K562 (cell line): ENCODE data around the gene SRSF9. TPM values are rescaled to one million over a fixed set of nuclear protein-coding genes. Genes with fewer than 3 reads are reported as not detected.

Source experiments
- ERF ChIP-seq: fragments of 450-650 bp; formaldehyde crosslinking; IDR thresholded peaks from 2 replicates; pipeline ENCODE4 v1.4.0; 2020; ENCODE audit warnings: mild to moderate bottlenecking, mixed read lengths
- ETV5 ChIP-seq: sonication (generic); formaldehyde crosslinking; IDR thresholded peaks from 2 replicates; pipeline ENCODE4 v1.4.0; 2020; ENCODE audit warnings: low read depth, mild to moderate bottlenecking, missing genetic modification reagents
- GABPA ChIP-seq: fragments of 200-800 bp; sonication (Bioruptor generic); conservative IDR thresholded peaks from 2 replicates; pipeline ENCODE4 v1.6.1; 2016; ENCODE audit warnings: low read depth, missing genetic modification characterization, missing compliant biosample characterization
- IRF2 ChIP-seq: sonication (generic); formaldehyde crosslinking; IDR thresholded peaks from 2 replicates; pipeline ENCODE4 v1.8.1; 2022; ENCODE audit warnings: mild to moderate bottlenecking, missing genetic modification reagents
- MEF2A ChIP-seq: IDR thresholded peaks from 2 replicates; pipeline ENCODE4 v1.6.1; 2011; ENCODE audit warnings: low read depth, mild to moderate bottlenecking, low read length, moderate library complexity; ENCODE audit not compliant: control insufficient read depth
- MYBL2 ChIP-seq, 2 experiments: fragments of 450-650 bp in 1 of 2; sonication (generic) in 1 of 2; formaldehyde crosslinking in 1 of 2; IDR thresholded peaks; 2 replicates each; pipeline versions ENCODE4 v1.6.1 to v1.8.1; 2017 to 2022; ENCODE audit warnings: borderline replicate concordance in 1 of 2, inconsistent platforms in 1 of 2, low read depth in 1 of 2, mild to moderate bottlenecking in 1 of 2, missing genetic modification reagents in 1 of 2, moderate library complexity in 1 of 2
- NR2F6 ChIP-seq: fragments of 450-650 bp; formaldehyde crosslinking; IDR thresholded peaks from 2 replicates; pipeline ENCODE4 v1.4.0; 2020; ENCODE audit warnings: mild to moderate bottlenecking
- POLR2A ChIP-seq: fragments of 450-650 bp; conservative IDR thresholded peaks from 2 replicates; pipeline ENCODE4 v1.6.1; 2016
- RBM39 ChIP-seq: fragments of 200-400 bp; formaldehyde crosslinking; optimal IDR thresholded peaks from 2 replicates; pipeline ENCODE3; 2018; ENCODE audit warnings: low read depth, low read length
- SMC3 ChIP-seq: conservative IDR thresholded peaks from 2 replicates; pipeline ENCODE4 v1.6.1; 2011; ENCODE audit warnings: low read depth, low read length, improper control_type of control experiment; ENCODE audit not compliant: insufficient read depth
- SP1 ChIP-seq: sonication (generic); formaldehyde crosslinking; IDR thresholded peaks from 2 replicates; pipeline ENCODE4 v1.8.1; 2022; ENCODE audit warnings: mild to moderate bottlenecking, missing genetic modification reagents
- ZFP1 ChIP-seq: fragments of 450-650 bp; formaldehyde crosslinking; IDR thresholded peaks from 2 replicates; pipeline ENCODE4 v1.4.0; 2020; ENCODE audit warnings: mild to moderate bottlenecking, mixed read lengths
- ZNF224 ChIP-seq: sonication (generic); formaldehyde crosslinking; IDR thresholded peaks from 2 replicates; pipeline ENCODE4 v1.8.0; 2022; ENCODE audit warnings: mild to moderate bottlenecking, missing genetic modification reagents
- ZNF253 ChIP-seq: fragments of 250-450 bp; sonication (Bioruptor Pico); conservative IDR thresholded peaks from 2 replicates; pipeline ENCODE4 v1.6.1; 2021; ENCODE audit warnings: mild to moderate bottlenecking
- polyA plus RNA-seq, 8 experiments: library from polyadenylated mRNA; depleted of rRNA in 4 of 8; stranded (reverse) in 5 of 8; unstranded in 3 of 8; fragments of >200 nt; fragmentation: Nextera tagmentation in 2 of 8; fragmentation: Illumina TruSeq in 1 of 8; extraction: Ambion mirVana in 2 of 8; extraction: Trizol in 1 of 8; gene quantifications; 2 replicates each; pipeline versions ENCODE4 v1.2.1 to v1.2.3, GENCODE V29; 2011 to 2014; ENCODE audit warnings: inconsistent platforms in 1 of 8, missing spikeins in 1 of 8
- total RNA-seq, 7 experiments: library from RNA; depleted of rRNA in 6 of 7; stranded (reverse); fragments of >200 nt in 6 of 7; fragmentation: Illumina TruSeq in 2 of 7; extraction: Trizol in 2 of 7; gene quantifications; 2 replicates each; pipeline versions ENCODE4 v1.2.1 to v1.2.3, GENCODE V29; 2011 to 2021; ENCODE audit warnings: low replicate concordance in 1 of 7
- TF ChIP-seq, protein P1 (sequence below), 2 experiments: fragments of 450-650 bp; IDR thresholded peaks; 2 replicates each; pipeline ENCODE4 v1.6.1; 2016
- TF ChIP-seq, protein P2 (sequence below), 3 experiments: fragments of 200-800 bp in 1 of 3; fragments of 250-450 bp in 1 of 3; fragments of 450-650 bp in 1 of 3; sonication (Bioruptor Pico) in 1 of 3; sonication (Bioruptor generic) in 1 of 3; formaldehyde crosslinking in 1 of 3; IDR thresholded peaks; 2 replicates each; pipeline versions ENCODE4 v1.6.1 to v1.8.0; 2016 to 2022; ENCODE audit warnings: mild to moderate bottlenecking in 2 of 3, missing genetic modification characterization in 2 of 3, missing compliant biosample characterization in 1 of 3, moderate library complexity in 1 of 3
- TF ChIP-seq, protein P3 (sequence below), 2 experiments: fragments of 200-800 bp in 1 of 2; sonication (Bioruptor generic) in 1 of 2; sonication (generic) in 1 of 2; formaldehyde crosslinking in 1 of 2; IDR thresholded peaks in 1 of 2; conservative IDR thresholded peaks in 1 of 2; 2 replicates each; pipeline versions ENCODE4 v1.5.0 to v1.6.1; 2016 to 2020; ENCODE audit warnings: missing compliant biosample characterization in 1 of 2, missing genetic modification characterization in 1 of 2, missing genetic modification reagents in 1 of 2

SRSF9 gene
- total and polyA plus RNA-seq, 9 of the 15 experiments (the other 6 are each of a cell fraction or from before 2014, with no cell fraction given) = 40.3 to 291 (median 230) TPM

DNA sequence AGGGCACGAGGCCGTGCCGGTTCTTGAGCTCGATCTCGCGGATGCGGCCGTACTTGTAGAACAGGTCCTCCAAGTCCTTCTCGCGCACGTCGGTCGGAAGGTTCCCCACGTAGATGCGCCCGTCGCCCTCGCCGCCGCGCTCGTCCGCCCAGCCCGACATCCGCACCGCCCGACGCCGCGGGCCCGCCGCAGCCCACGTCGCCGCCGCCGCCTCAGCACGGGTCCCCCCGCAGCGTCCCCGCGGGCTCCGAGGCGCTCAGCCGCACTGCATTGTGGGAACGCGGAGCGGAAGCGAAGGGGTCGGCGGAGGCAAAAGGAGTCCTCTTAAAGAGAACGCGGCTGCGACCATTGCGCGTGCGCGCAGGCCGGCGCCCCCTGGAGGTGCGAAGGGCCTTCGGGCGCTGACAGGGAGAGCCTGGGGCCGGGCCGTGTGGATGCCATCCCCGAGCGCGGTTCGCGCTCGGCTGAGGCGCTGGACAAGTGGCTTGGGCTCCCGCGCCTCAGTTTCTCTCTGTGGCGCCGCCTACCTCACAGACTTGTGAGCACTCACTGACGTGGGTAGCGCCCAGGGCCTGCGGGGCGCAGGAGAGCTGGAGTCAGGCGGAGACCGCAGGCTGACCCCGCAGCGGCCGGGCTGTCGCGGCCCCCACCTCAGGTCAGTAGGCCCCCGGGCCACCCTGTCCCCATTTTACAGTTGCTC, at the start of gene SRSF9 (continued):
- TF ChIP-seq GABPA (tag) (peak; percentile 75), SMC3 (0 out of 2 replicates have a peak, but pooled peaks have one; percentile 30), ZNF224 (CRISPR knock-in tag) (no peak), NR2F6 (CRISPR knock-in tag) (no peak), ETV5 (CRISPR knock-in tag) (peak; percentile 90), MEF2A (no peak), ZNF253 (CRISPR knock-in tag) (no peak), SP1 (CRISPR knock-in tag) (peak; percentile 73), POLR2A (peak; percentile 87), RBM39 (no peak), IRF2 (CRISPR knock-in tag) (no peak), ERF (CRISPR knock-in tag) (peak; percentile 82; the same call in 1 of the 2 replicates), ZFP1 (CRISPR knock-in tag) (no peak), MYBL2 (IDR thresholded peaks at IDR 0.05; ENCODE audit: low read depth) (no peak), MYBL2 (CRISPR knock-in tag; IDR thresholded peaks at IDR 0.05; ENCODE audit: borderline replicate concordance) (no peak)
- TF ChIP-seq, protein P1, sequence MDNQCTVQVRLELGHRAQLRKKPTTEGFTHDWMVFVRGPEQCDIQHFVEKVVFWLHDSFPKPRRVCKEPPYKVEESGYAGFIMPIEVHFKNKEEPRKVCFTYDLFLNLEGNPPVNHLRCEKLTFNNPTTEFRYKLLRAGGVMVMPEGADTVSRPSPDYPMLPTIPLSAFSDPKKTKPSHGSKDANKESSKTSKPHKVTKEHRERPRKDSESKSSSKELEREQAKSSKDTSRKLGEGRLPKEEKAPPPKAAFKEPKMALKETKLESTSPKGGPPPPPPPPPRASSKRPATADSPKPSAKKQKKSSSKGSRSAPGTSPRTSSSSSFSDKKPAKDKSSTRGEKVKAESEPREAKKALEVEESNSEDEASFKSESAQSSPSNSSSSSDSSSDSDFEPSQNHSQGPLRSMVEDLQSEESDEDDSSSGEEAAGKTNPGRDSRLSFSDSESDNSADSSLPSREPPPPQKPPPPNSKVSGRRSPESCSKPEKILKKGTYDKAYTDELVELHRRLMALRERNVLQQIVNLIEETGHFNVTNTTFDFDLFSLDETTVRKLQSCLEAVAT (IDR thresholded peaks at IDR 0.05) = 0 out of 4 replicates have a peak, but pooled peaks of 1 of the 2 experiments have one; percentile 62
- TF ChIP-seq, protein P2, sequence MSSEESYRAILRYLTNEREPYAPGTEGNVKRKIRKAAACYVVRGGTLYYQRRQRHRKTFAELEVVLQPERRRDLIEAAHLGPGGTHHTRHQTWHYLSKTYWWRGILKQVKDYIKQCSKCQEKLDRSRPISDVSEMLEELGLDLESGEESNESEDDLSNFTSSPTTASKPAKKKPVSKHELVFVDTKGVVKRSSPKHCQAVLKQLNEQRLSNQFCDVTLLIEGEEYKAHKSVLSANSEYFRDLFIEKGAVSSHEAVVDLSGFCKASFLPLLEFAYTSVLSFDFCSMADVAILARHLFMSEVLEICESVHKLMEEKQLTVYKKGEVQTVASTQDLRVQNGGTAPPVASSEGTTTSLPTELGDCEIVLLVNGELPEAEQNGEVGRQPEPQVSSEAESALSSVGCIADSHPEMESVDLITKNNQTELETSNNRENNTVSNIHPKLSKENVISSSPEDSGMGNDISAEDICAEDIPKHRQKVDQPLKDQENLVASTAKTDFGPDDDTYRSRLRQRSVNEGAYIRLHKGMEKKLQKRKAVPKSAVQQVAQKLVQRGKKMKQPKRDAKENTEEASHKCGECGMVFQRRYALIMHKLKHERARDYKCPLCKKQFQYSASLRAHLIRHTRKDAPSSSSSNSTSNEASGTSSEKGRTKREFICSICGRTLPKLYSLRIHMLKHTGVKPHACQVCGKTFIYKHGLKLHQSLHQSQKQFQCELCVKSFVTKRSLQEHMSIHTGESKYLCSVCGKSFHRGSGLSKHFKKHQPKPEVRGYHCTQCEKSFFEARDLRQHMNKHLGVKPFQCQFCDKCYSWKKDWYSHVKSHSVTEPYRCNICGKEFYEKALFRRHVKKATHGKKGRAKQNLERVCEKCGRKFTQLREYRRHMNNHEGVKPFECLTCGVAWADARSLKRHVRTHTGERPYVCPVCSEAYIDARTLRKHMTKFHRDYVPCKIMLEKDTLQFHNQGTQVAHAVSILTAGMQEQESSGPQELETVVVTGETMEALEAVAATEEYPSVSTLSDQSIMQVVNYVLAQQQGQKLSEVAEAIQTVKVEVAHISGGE (CRISPR knock-in tag; IDR thresholded peaks at IDR 0.05) = peak in 1 of 3 experiments; percentile 74; a peak in 2 of 6 replicates
- TF ChIP-seq, protein P3, sequence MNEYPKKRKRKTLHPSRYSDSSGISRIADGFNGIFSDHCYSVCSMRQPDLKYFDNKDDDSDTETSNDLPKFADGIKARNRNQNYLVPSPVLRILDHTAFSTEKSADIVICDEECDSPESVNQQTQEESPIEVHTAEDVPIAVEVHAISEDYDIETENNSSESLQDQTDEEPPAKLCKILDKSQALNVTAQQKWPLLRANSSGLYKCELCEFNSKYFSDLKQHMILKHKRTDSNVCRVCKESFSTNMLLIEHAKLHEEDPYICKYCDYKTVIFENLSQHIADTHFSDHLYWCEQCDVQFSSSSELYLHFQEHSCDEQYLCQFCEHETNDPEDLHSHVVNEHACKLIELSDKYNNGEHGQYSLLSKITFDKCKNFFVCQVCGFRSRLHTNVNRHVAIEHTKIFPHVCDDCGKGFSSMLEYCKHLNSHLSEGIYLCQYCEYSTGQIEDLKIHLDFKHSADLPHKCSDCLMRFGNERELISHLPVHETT (CRISPR knock-in tag; conservative IDR thresholded peaks at IDR 0.05 in 1 of 2, IDR thresholded peaks at IDR 0.05 in 1 of 2) = peak in 1 of 2 experiments; percentile 80; a peak in 2 of 4 replicates
